Smooth muscle cell of the coronary artery (primary cell): ENCODE data around the gene TAS2R19. TPM values are rescaled to one million over a fixed set of nuclear protein-coding genes. Genes with fewer than 3 reads are reported as not detected.

Source experiments
- total RNA-seq: library from RNA; depleted of rRNA; stranded (reverse); fragments of >200 nt; gene quantifications from 2 replicates; pipeline ENCODE4 v1.2.3, GENCODE V29; 2014; ENCODE audit warnings: low replicate concordance

The TAS2R19 gene
- 4.1 and 4.3 TPM in 2 replicates for total RNA-seq

GRCh38 chr12:11022520-11022919 lies at the start of gene TAS2R19:
TAS2R19 (minus strand) TSS chr12:11022620; CDS start chr12:11022571, 49 bp downstream.

GRCh38 chr12:11062194-11062593 lies 39.8 kb upstream of the TAS2R19 start, which contains the start of gene TAS2R46:
TAS2R46 (minus strand) TSS chr12:11062294; CDS start chr12:11062294, 0 bp downstream.

GRCh38 chr12:11031307-11031706 lies 8.9 kb upstream of the TAS2R19 start, which contains the start of gene TAS2R31:
TAS2R31 (minus strand) TSS chr12:11031407; CDS start chr12:11031335, 72 bp downstream.

GRCh38 chr12:10998204-10998603 lies 24.2 kb downstream of the TAS2R19 start, which contains the start of gene TAS2R20:
TAS2R20 (minus strand) TSS chr12:10998304; CDS start chr12:10997875, 429 bp downstream.

GRCh38 chr12:10986812-10987211 lies 35.6 kb downstream of the TAS2R19 start, which contains the start of gene TAS2R50:
TAS2R50 (minus strand) TSS chr12:10986912; CDS start chr12:10986860, 52 bp downstream.

Other genes with a start within 250 kb of the TAS2R19 start
- gene TAS2R7, start 220.0 kb downstream of the TAS2R19 start, total RNA-seq = not detected in 2 replicates
- not detected in 2 replicates for gene TAS2R8, start 215.3 kb downstream of the TAS2R19 start, total RNA-seq
- not detected in 2 replicates for gene TAS2R9, start 212.5 kb downstream of the TAS2R19 start, total RNA-seq
- gene TAS2R10, start 196.3 kb downstream of the TAS2R19 start, total RNA-seq = 0.23 and 0.53 TPM in 2 replicates
- gene PRR4, start 173.1 kb downstream of the TAS2R19 start, total RNA-seq = 0.47 and 0.53 TPM in 2 replicates
- 9.3 and 20.0 TPM in 2 replicates for gene PRH1, start 138.4 kb downstream of the TAS2R19 start, total RNA-seq
- gene TAS2R13, start 113.1 kb downstream of the TAS2R19 start, total RNA-seq = 0.70 and 1.1 TPM in 2 replicates
- not detected in 2 replicates for gene PRH2, start 93.4 kb downstream of the TAS2R19 start, total RNA-seq
- 1.6 and 2.5 TPM in 2 replicates for gene TAS2R14, start 83.4 kb downstream of the TAS2R19 start, total RNA-seq
- 1.3 and 1.8 TPM in 2 replicates for gene TAS2R50, start 35.7 kb downstream of the TAS2R19 start, total RNA-seq
- gene TAS2R20, start 24.3 kb downstream of the TAS2R19 start, total RNA-seq = 1.9 and 2.3 TPM in 2 replicates
- gene TAS2R31, start 8.8 kb upstream of the TAS2R19 start, total RNA-seq = 1.2 and 2.3 TPM in 2 replicates
- gene TAS2R46, start 39.7 kb upstream of the TAS2R19 start, total RNA-seq = 0.82 and 1.9 TPM in 2 replicates
- 0.70 TPM in 1 of 2 replicates, not detected in the other for gene TAS2R43, start 69.7 kb upstream of the TAS2R19 start, total RNA-seq
- gene TAS2R30, start 112.0 kb upstream of the TAS2R19 start, total RNA-seq = 2.0 and 3.0 TPM in 2 replicates
- gene SMIM10L1, start 148.6 kb upstream of the TAS2R19 start, total RNA-seq = 2.3 and 5.3 TPM in 2 replicates
- gene TAS2R42, start 164.3 kb upstream of the TAS2R19 start, total RNA-seq = not detected in 2 replicates
- not detected in 2 replicates for gene PRB3, start 247.1 kb upstream of the TAS2R19 start, total RNA-seq